ENCODE data around the gene FSTL3. TPM values are rescaled to one million over a fixed set of nuclear protein-coding genes. Genes with fewer than 3 reads are reported as not detected.
A peak's percentile ranks its signal among the peaks of the same experiment; 100 is the strongest.

Gene FSTL3
- total and polyA plus RNA-seq, 2 of the 13 experiments (the other 11 are each of a cell fraction or from before 2014, with no cell fraction given): 13.5 to 15.6 TPM

GRCh38 chr19:708154-709143, 32.3 kb downstream of the FSTL3 start, which contains the start of gene PALM (continued):
- TF ChIP-seq KLF6 (CRISPR knock-in tag; IDR thresholded peaks at IDR 0.05) (no peak), HMG20A (CRISPR knock-in tag; IDR thresholded peaks at IDR 0.05; ENCODE audit: borderline replicate concordance) (no peak), ZNF639 (CRISPR knock-in tag; conservative IDR thresholded peaks at IDR 0.05) (no peak), RFX3 (CRISPR knock-in tag; IDR thresholded peaks at IDR 0.05) (no peak), ZNF432 (CRISPR knock-in tag; IDR thresholded peaks at IDR 0.05; ENCODE audit: borderline replicate concordance) (no peak), MXD1 (CRISPR knock-in tag; IDR thresholded peaks at IDR 0.05) (0 out of 2 replicates have a peak, but pooled peaks have one; percentile 27), YEATS2 (CRISPR knock-in tag; IDR thresholded peaks at IDR 0.05; ENCODE audit: borderline replicate concordance) (peak; percentile 45; the same call in 1 of the 2 replicates), ZNF672 (CRISPR knock-in tag; IDR thresholded peaks at IDR 0.05) (no peak), ADNP (CRISPR knock-in tag; IDR thresholded peaks at IDR 0.05) (no peak), PATZ1 (CRISPR knock-in tag; IDR thresholded peaks at IDR 0.05) (peak; percentile 45), ZNF687 (CRISPR knock-in tag; IDR thresholded peaks at IDR 0.05) (peak; percentile 63), ZNF292 (CRISPR knock-in tag; IDR thresholded peaks at IDR 0.05; ENCODE audit: borderline replicate concordance, low read depth) (peak; percentile 59), ZBTB10 (CRISPR knock-in tag; IDR thresholded peaks at IDR 0.05; ENCODE audit: borderline replicate concordance) (0 out of 2 replicates have a peak, but pooled peaks have one; percentile 43), GPN1 (CRISPR knock-in tag; IDR thresholded peaks at IDR 0.05; ENCODE audit: borderline replicate concordance) (no peak)

Data from HepG2 (cell line).